ENCODE results near the gene DBN1. TPM values are rescaled to one million over a fixed set of nuclear protein-coding genes. Genes with fewer than 3 reads are reported as not detected.

DBN1 gene
- total and polyA plus RNA-seq, 7 experiments from 2014 or later, result 0.64 to 8.8 (median 2.2) TPM

- H3K4me3 ChIP-seq (ENCODE audit: low read length), result no peak overlapping the region
- Mint-ChIP-seq H3K27ac (peak overlapping the region; percentile 62 to 97 (median 89)), H3K4me1 (peaks cover 47 to 96% (median 73%) of the 10 kb centered on the region in 7 donors), H3K4me3 (peak overlapping the region in 8 of 10 donors; percentile 8 to 87 (median 40)), H3K9me3 (no peaks in the 10 kb centered on the region), H3K36me3 (peaks cover 0 to 44% (median 38%) of the 10 kb centered on the region in 5 donors), H3K27me3 (no peaks in the 10 kb centered on the region)
- peaks cover 51 to 86% of the 10 kb centered on the region in 2 donors for H3K4me1 ChIP-seq (ENCODE audit: control insufficient read depth in 2 of 2, insufficient read depth in 2 of 2, low read length in 2 of 2)
- no peaks in the 10 kb centered on the region for H3K9me3 ChIP-seq (ENCODE audit: control insufficient read depth in 2 of 3, low read length in 3 of 3)
- no peaks in the 10 kb centered on the region for H3K27me3 ChIP-seq (ENCODE audit: control insufficient read depth in 2 of 2, insufficient read depth in 2 of 2, low read length in 2 of 2)
- CTCF ChIA-PET, result interaction anchor here (1.1 to 10.3 kb wide), 3 partner anchors 20 to 68 kb away, joined by 4 to 116 read pairs (median 4); partner anchors contain the start of gene PFN3
- ATAC-seq (no peak), DNase-seq (no peak)
- H3K27ac ChIP-seq (ENCODE audit: low read depth, low read length), result peak overlapping the region; percentile 92
- intact Hi-C loops (cut with micrococcal nuclease), result loop anchor here in 1 of 2 donors (10.0 kb wide), 1 partner anchor 1190 kb away; the partner anchor contains the start of gene CLK4
- H3K36me3 ChIP-seq (ENCODE audit: control insufficient read depth in 2 of 3, insufficient read depth in 3 of 3, low read length in 3 of 3), result peaks cover 29 to 89% (median 47%) of the 10 kb centered on the region in 3 experiments
- POLR2A ChIA-PET, result interaction anchor here (0.9 to 23.7 kb wide), 6 partner anchors 10 to 57 kb away, joined by 3 to 804 read pairs (median 97); partner anchors contain the start of genes GRK6 and PRR7
These were observed 38.3 kb downstream of the DBN1 start for GRCh38 chr5:177434942-177435738.

DNA sequence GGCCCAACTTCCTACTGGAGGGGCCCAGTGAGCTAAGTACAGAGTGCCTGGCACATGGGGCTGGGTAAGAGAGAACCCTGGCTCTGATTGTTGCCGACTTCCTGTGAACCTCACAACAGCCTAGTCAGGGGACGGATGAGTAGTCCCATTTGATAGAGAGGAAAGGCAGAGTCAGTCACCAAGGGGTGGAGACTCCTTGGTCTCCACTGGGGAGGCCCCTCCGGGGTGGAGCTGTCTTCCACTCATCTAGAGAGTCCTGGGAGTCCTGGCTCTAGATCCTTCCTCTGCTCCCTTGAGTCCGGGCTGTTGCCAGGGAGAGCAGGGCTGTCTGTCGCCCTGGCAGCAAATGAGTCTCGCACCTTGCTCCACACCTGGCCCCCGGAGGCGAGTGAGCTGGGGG is 39.0 kb downstream of the DBN1 start:
- no peaks in the 10 kb centered on the region for H3K27me3 ChIP-seq (ENCODE audit: control insufficient read depth in 2 of 2, insufficient read depth in 2 of 2, low read length in 2 of 2)
- peaks cover 47 to 96% (median 73%) of the 10 kb centered on the region in 7 donors for H3K4me1 Mint-ChIP-seq
- CTCF ChIA-PET, result interaction anchor here (0.7 to 10.3 kb wide), 4 partner anchors 10 to 69 kb away, joined by 4 to 116 read pairs (median 4); partner anchors contain the start of gene PFN3
- DNase-seq (peak in 2 of 9 donors; percentile 37 to 53), ATAC-seq (peak; percentile 6)
- peaks cover 29 to 83% (median 41%) of the 10 kb centered on the region in 3 experiments for H3K36me3 ChIP-seq (ENCODE audit: control insufficient read depth in 2 of 3, insufficient read depth in 3 of 3, low read length in 3 of 3)
- peaks cover 0 to 39% (median 31%) of the 10 kb centered on the region in 5 donors for H3K36me3 Mint-ChIP-seq
- intact Hi-C loops (cut with micrococcal nuclease), result loop anchor here in 1 of 2 donors (10.0 kb wide), 1 partner anchor 1190 kb away; the partner anchor contains the start of gene CLK4
- POLR2A ChIA-PET, result interaction anchor here (0.9 to 23.7 kb wide), 5 partner anchors 10 to 56 kb away, joined by 3 to 804 read pairs (median 15); partner anchors contain the start of genes GRK6 and PRR7
- peak overlapping the region; percentile 81 to 97 (median 89) for H3K27ac Mint-ChIP-seq
- H3K4me3 ChIP-seq (ENCODE audit: low read length), result peak overlapping the region; percentile 4
- no peaks in the 10 kb centered on the region for H3K27me3 Mint-ChIP-seq
- H3K4me1 ChIP-seq (ENCODE audit: control insufficient read depth in 2 of 2, insufficient read depth in 2 of 2, low read length in 2 of 2), result peaks cover 58 to 86% of the 10 kb centered on the region in 2 donors
- H3K9me3 Mint-ChIP-seq, result no peaks in the 10 kb centered on the region
- H3K9me3 ChIP-seq (ENCODE audit: control insufficient read depth in 2 of 3, low read length in 3 of 3), result no peaks in the 10 kb centered on the region
- H3K4me3 Mint-ChIP-seq, result peak overlapping the region; percentile 52 to 87 (median 80)
- peak overlapping the region; percentile 92 for H3K27ac ChIP-seq (ENCODE audit: low read depth, low read length)

- no peaks in the 10 kb centered on the region for H3K27me3 Mint-ChIP-seq
- Histone ChIP-seq H3K4me3 (ENCODE audit: low read length) (peak overlapping the region; percentile 95), H3K36me3 (ENCODE audit: control insufficient read depth in 2 of 3, insufficient read depth in 3 of 3, low read length in 3 of 3) (peaks cover 29 to 79% (median 40%) of the 10 kb centered on the region in 3 experiments), H3K27me3 (ENCODE audit: control insufficient read depth in 2 of 2, insufficient read depth in 2 of 2, low read length in 2 of 2) (no peaks in the 10 kb centered on the region), H3K27ac (ENCODE audit: low read depth, low read length) (peak overlapping the region; percentile 92), H3K9me3 (ENCODE audit: control insufficient read depth in 2 of 3, low read length in 3 of 3) (no peaks in the 10 kb centered on the region), H3K4me1 (ENCODE audit: control insufficient read depth in 2 of 2, insufficient read depth in 2 of 2, low read length in 2 of 2) (peaks cover 62 to 85% of the 10 kb centered on the region in 2 donors)
- intact Hi-C loops (cut with micrococcal nuclease), result loop anchor here in 1 of 2 donors (10.0 kb wide), 1 partner anchor 1191 kb away; the partner anchor contains the start of gene CLK4
- H3K9me3 Mint-ChIP-seq, result no peaks in the 10 kb centered on the region
- POLR2A ChIA-PET, result interaction anchor here (1.3 to 23.7 kb wide), 4 partner anchors 9 to 30 kb away, joined by 6 to 804 read pairs (median 97); partner anchors contain the start of genes GRK6 and PRR7
- H3K27ac Mint-ChIP-seq, result peak overlapping the region; percentile 36 to 97 (median 89)
- peaks cover 0 to 43% (median 30%) of the 10 kb centered on the region in 5 donors for H3K36me3 Mint-ChIP-seq
- CTCF ChIA-PET, result interaction anchor here (0.7 to 10.3 kb wide), 6 partner anchors 10 to 69 kb away, joined by 3 to 116 read pairs (median 4); partner anchors contain the start of genes PFN3 and PRR7
- peak overlapping the region; percentile 33 to 95 (median 74) for H3K4me3 Mint-ChIP-seq
- ATAC-seq (no peak), DNase-seq (no peak)
- H3K4me1 Mint-ChIP-seq, result peaks cover 52 to 96% (median 75%) of the 10 kb centered on the region in 7 donors
These were observed 39.7 kb downstream of the DBN1 start for GRCh38 chr5:177433658-177434217.

DNA sequence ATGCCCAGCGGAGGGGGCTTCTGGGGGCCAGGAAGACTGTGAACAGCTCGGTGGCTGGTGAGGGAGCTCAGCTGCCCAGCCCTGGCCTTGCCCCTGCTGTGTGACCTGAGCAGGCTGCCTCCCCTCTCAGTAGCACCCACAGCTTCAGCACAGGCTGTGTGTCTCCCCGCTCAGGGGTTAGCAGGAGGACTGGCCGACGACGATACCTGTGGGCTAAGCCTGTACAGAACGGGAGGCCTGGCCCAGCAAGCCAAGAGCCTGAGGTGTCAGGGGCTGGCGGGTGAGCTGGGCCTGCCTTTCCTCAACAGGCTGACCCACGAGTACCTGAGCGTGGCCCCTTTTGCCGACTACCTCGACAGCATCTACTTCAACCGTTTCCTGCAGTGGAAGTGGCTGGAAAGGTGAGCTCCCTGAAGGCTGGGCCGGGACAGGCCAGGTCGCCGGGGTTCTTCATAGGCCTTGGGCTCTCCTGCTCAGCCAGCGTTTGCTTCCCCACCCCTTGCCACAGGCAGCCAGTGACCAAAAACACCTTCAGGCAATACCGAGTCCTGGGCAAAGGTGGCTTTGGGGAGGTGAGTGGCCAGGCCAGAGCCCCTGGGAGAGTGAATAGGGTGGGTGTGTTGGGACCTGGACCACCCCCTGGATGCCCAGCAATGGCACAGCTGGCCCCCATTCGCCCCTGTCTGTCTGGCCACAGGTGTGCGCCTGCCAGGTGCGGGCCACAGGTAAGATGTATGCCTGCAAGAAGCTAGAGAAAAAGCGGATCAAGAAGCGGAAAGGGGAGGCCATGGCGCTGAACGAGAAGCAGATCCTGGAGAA is 40.4 kb downstream of the DBN1 start:
- CTCF ChIA-PET, result interaction anchor here (1.0 to 10.3 kb wide), 6 partner anchors 12 to 68 kb away, joined by 3 to 116 read pairs (median 20); partner anchors contain the start of genes PFN3 and PRR7
- POLR2A ChIA-PET, result interaction anchor here (1.1 to 23.7 kb wide), 6 partner anchors 8 to 38 kb away, joined by 4 to 804 read pairs (median 97); partner anchors contain the start of genes F12, GRK6 and PRR7
- ATAC-seq (no peak), DNase-seq (no peak)
- Histone ChIP-seq H3K4me1 (ENCODE audit: control insufficient read depth in 2 of 2, insufficient read depth in 2 of 2, low read length in 2 of 2) (peaks cover 67 to 78% of the 10 kb centered on the region in 2 donors), H3K36me3 (ENCODE audit: control insufficient read depth in 2 of 3, insufficient read depth in 3 of 3, low read length in 3 of 3) (peaks cover 29 to 73% (median 39%) of the 10 kb centered on the region in 3 experiments), H3K27me3 (ENCODE audit: control insufficient read depth in 2 of 2, insufficient read depth in 2 of 2, low read length in 2 of 2) (no peaks in the 10 kb centered on the region), H3K4me3 (ENCODE audit: low read length) (peak overlapping the region; percentile 95), H3K9me3 (ENCODE audit: control insufficient read depth in 2 of 3, low read length in 3 of 3) (no peaks in the 10 kb centered on the region), H3K27ac (ENCODE audit: low read depth, low read length) (peak overlapping the region; percentile 92)
- no peaks in the 10 kb centered on the region for H3K9me3 Mint-ChIP-seq
- peaks cover 50 to 96% (median 69%) of the 10 kb centered on the region in 7 donors for H3K4me1 Mint-ChIP-seq
- peak overlapping the region; percentile 38 to 97 (median 88) for H3K27ac Mint-ChIP-seq
- H3K27me3 Mint-ChIP-seq, result no peaks in the 10 kb centered on the region
- peaks cover 0 to 42% (median 26%) of the 10 kb centered on the region in 5 donors for H3K36me3 Mint-ChIP-seq
- H3K4me3 Mint-ChIP-seq, result peak overlapping the region; percentile 30 to 95 (median 74)
- intact Hi-C loops (cut with micrococcal nuclease), result loop anchor here in 1 of 2 donors (10.0 kb wide), 1 partner anchor 1192 kb away; the partner anchor contains the start of gene CLK4

DNA sequence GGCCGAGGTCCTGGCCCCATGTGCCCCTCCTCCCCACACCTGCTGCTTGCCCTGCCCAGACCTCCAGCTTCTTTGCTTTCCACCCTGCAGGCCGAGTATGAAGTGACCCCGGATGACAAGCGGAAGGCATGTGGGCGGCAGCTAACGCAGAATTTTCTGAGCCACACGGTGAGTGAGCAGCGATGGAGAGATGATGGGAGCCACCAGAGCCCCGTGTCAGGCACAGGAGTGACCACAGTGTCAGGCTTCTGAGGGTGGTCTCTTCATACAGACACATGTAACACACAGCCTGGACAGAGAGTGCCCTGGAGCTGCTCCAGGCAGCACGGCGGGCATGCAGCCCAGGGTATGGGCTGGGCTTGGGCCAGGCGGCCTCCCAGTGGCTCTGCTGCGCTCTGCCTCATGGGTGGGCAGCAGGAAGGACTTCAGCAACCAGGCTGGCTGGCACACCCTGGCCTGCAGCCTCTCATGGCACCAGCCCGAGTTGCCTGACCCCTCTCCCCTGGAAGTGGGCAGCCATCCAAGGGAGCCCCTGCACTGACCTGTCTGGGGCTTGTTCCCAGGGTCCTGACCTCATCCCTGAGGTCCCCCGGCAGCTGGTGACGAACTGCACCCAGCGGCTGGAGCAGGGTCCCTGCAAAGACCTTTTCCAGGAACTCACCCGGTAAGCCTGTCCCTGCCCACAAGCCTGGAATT is 41.1 kb downstream of the DBN1 start:
- H3K27me3 ChIP-seq (ENCODE audit: control insufficient read depth in 2 of 2, insufficient read depth in 2 of 2, low read length in 2 of 2), result no peaks in the 10 kb centered on the region
- H3K9me3 ChIP-seq (ENCODE audit: control insufficient read depth in 2 of 3, low read length in 3 of 3), result no peaks in the 10 kb centered on the region
- intact Hi-C loops (cut with micrococcal nuclease), result loop anchor here in 1 of 2 donors (10.0 kb wide), 1 partner anchor 1193 kb away; the partner anchor contains the start of gene CLK4
- H3K36me3 ChIP-seq (ENCODE audit: control insufficient read depth in 2 of 3, insufficient read depth in 3 of 3, low read length in 3 of 3), result peaks cover 29 to 65% (median 32%) of the 10 kb centered on the region in 3 experiments
- no peaks in the 10 kb centered on the region for H3K9me3 Mint-ChIP-seq
- H3K4me1 ChIP-seq (ENCODE audit: control insufficient read depth in 2 of 2, insufficient read depth in 2 of 2, low read length in 2 of 2), result peaks cover 67 to 72% of the 10 kb centered on the region in 2 donors
- ChIA-PET CTCF (interaction anchor here (1.0 to 10.3 kb wide), 10 partner anchors 10 to 68 kb away, joined by 3 to 116 read pairs (median 5); partner anchors contain the start of genes F12, PFN3 and PRR7), POLR2A (interaction anchor here (0.8 to 23.7 kb wide), 9 partner anchors 7 to 76 kb away, joined by 3 to 804 read pairs (median 5); partner anchors contain the start of genes F12, GRK6 and PRR7)
- ATAC-seq (no peak), DNase-seq (peak in 1 of 9 donors; percentile 30)
- H3K4me3 Mint-ChIP-seq, result peak overlapping the region; percentile 61 to 96 (median 94)
- H3K27ac Mint-ChIP-seq, result peak overlapping the region; percentile 91 to 97 (median 94)
- peaks cover 43 to 92% (median 72%) of the 10 kb centered on the region in 7 donors for H3K4me1 Mint-ChIP-seq
- H3K27me3 Mint-ChIP-seq, result no peaks in the 10 kb centered on the region
- peak overlapping the region; percentile 92 for H3K27ac ChIP-seq (ENCODE audit: low read depth, low read length)
- peaks cover 0 to 45% (median 25%) of the 10 kb centered on the region in 5 donors for H3K36me3 Mint-ChIP-seq
- H3K4me3 ChIP-seq (ENCODE audit: low read length), result peak overlapping the region; percentile 95

Measured in naive thymus-derived CD4-positive, alpha-beta T cell (primary cell).